ENCODE measurements around the gene AFF3.

DNA sequence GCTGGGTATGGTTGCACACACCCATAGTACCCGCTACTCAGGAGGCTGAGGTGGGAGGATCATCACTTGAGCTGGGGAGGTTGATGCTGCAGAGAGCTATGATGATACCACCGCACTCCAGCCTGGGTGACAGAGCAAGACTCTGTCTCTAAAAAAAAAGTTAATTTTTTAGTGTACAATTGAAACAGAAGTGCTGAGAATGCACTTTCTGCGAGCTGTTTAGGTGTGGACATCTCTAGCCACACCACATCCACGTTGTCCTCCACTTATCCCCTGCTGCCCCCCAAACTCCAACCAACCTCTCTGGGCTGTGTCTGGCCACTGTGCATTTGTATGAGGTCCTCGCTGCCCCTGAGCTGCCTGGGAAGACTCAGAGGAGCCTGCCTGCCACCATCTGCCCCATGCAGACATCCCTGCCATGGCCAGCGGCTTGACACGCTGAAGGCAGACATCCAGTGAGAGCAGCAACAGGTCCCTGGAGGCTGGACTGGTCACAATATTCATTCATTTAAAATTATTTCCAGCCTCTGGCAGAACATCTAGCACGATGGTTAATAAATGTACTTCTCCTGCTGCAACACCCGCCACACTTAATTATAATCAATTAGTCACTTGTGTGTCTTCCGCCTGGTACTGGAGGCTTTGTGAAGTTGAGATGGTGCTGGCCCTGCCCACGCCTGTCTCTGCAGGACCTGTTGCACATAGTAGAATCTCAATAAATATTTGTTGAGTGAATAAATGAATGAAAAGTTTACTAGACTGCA is 3.7 kb upstream of the AFF3 start:
- TF ChIP-seq, protein P1, sequence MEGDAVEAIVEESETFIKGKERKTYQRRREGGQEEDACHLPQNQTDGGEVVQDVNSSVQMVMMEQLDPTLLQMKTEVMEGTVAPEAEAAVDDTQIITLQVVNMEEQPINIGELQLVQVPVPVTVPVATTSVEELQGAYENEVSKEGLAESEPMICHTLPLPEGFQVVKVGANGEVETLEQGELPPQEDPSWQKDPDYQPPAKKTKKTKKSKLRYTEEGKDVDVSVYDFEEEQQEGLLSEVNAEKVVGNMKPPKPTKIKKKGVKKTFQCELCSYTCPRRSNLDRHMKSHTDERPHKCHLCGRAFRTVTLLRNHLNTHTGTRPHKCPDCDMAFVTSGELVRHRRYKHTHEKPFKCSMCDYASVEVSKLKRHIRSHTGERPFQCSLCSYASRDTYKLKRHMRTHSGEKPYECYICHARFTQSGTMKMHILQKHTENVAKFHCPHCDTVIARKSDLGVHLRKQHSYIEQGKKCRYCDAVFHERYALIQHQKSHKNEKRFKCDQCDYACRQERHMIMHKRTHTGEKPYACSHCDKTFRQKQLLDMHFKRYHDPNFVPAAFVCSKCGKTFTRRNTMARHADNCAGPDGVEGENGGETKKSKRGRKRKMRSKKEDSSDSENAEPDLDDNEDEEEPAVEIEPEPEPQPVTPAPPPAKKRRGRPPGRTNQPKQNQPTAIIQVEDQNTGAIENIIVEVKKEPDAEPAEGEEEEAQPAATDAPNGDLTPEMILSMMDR (IDR thresholded peaks at IDR 0.05 in 8 of 11, conservative IDR thresholded peaks at IDR 0.05 in 3 of 11): no peak
- TF ChIP-seq POLR2A (IDR thresholded peaks at IDR 0.05): no peak
- no peak for TF ChIP-seq POLR2AphosphoS5 (IDR thresholded peaks at IDR 0.05)

All from spleen (tissue), 7 donors.